Stimulated activated CD8-positive, alpha-beta memory T cell treated with anti-CD3 and anti-CD28 coated beads, Interleukin-7, amount 100 ng/mL, for 1 hour (primary cell): ENCODE data around the gene FAM53C.

Source experiments
- DNase-seq, 2 donors: peaks; one replicate each; pipeline ENCODE4 v3.0.0-alpha.2; 2020; ENCODE audit warnings: low read depth in 2 of 2

FAM53C gene

GRCh38 chr5:138391859-138392386 lies 53.9 kb downstream of the FAM53C start:
- DNase-seq = no peak
